ENCODE results near the gene MPZL1.

Gene MPZL1

GRCh38 chr1:167695756-167696561 is 25.8 kb upstream of the MPZL1 start:
- no peak for DNase-seq (ENCODE audit: low spot score)

- no peak for DNase-seq (ENCODE audit: low spot score)
These were observed 24.1 kb upstream of the MPZL1 start for GRCh38 chr1:167697667-167698141.

GRCh38 chr1:167698313-167698712 is 23.5 kb upstream of the MPZL1 start:
- no peak for DNase-seq (ENCODE audit: low spot score)

- no peak for DNase-seq (ENCODE audit: low spot score)
These were observed 20.3 kb upstream of the MPZL1 start for GRCh38 chr1:167701510-167701909.

- DNase-seq (ENCODE audit: low spot score) = no peak
These were observed 18.2 kb upstream of the MPZL1 start for GRCh38 chr1:167703557-167703956.

GRCh38 chr1:167704715-167705114 is 17.1 kb upstream of the MPZL1 start:
- no peak for DNase-seq (ENCODE audit: low spot score)

GRCh38 chr1:167705250-167705649 is 16.5 kb upstream of the MPZL1 start:
- no peak for DNase-seq (ENCODE audit: low spot score)

GRCh38 chr1:167706363-167706762 is 15.4 kb upstream of the MPZL1 start:
- DNase-seq (ENCODE audit: low spot score) = no peak

- DNase-seq (ENCODE audit: low spot score) = no peak
These were observed 14.6 kb upstream of the MPZL1 start for GRCh38 chr1:167706931-167707877.

- no peak for DNase-seq (ENCODE audit: low spot score)
These were observed 13.8 kb upstream of the MPZL1 start for GRCh38 chr1:167707942-167708341.

- no peak for DNase-seq (ENCODE audit: low spot score)
These were observed 12.8 kb upstream of the MPZL1 start for GRCh38 chr1:167708940-167709389.

GRCh38 chr1:167710836-167711235 is 10.9 kb upstream of the MPZL1 start:
- no peak for DNase-seq (ENCODE audit: low spot score)

- DNase-seq (ENCODE audit: low spot score) = no peak
These were observed 10.0 kb upstream of the MPZL1 start for GRCh38 chr1:167711797-167712196.

- no peak for DNase-seq (ENCODE audit: low spot score)
These were observed 8.3 kb upstream of the MPZL1 start for GRCh38 chr1:167713330-167714081.

GRCh38 chr1:167714098-167714438 is 7.7 kb upstream of the MPZL1 start:
- peak; percentile 89 for DNase-seq (ENCODE audit: low spot score)

GRCh38 chr1:167714439-167715156 is 7.2 kb upstream of the MPZL1 start:
- DNase-seq (ENCODE audit: low spot score) = peak; percentile 78

GRCh38 chr1:167715157-167715999 is 6.4 kb upstream of the MPZL1 start:
- DNase-seq (ENCODE audit: low spot score) = peak; percentile 80

- no peak for DNase-seq (ENCODE audit: low spot score)
These were observed 5.8 kb upstream of the MPZL1 start for GRCh38 chr1:167716000-167716271.

- DNase-seq (ENCODE audit: low spot score) = peak; percentile 17
These were observed 4.4 kb upstream of the MPZL1 start for GRCh38 chr1:167717351-167717750.

GRCh38 chr1:167718914-167719691 is 2.7 kb upstream of the MPZL1 start:
- no peak for DNase-seq (ENCODE audit: low spot score)
